ENCODE measurements around the gene PEG3. TPM values are rescaled to one million over a fixed set of nuclear protein-coding genes. Genes with fewer than 3 reads are reported as not detected.

Gene PEG3
- total and polyA plus RNA-seq, 2 experiments from 2014 or later: not detected

DNA sequence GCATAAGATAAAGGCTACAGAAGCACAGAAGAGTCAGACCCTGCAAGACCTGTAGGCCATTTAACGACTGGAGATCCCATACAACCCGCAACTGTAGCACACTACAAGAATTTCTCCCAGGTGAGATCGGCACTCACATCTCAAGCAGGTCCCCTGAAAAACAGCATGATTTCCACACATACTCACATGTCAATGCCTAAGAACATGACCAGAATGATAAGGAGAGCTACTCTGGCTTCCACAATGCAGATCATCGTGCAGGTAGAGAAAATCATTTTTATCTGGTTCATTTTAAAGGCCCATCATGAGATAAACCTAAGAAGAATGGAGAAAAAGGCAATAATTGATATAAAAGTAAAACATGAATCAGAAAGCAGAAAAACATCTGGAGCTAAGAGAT, 17.5 kb upstream of the PEG3 start:
- ATAC-seq (no peak), DNase-seq (ENCODE audit: low spot score) (no peak)
- H3K4me1 ChIP-seq (ENCODE audit: insufficient read depth): no peaks in the 10 kb centered on the region
- Mint-ChIP-seq H3K36me3 (ENCODE audit: low read depth) (peaks cover 31% of the 10 kb centered on the region), H3K27ac (no peak overlapping the region), H3K4me1 (no peaks in the 10 kb centered on the region), H3K27me3 (ENCODE audit: insufficient read depth, low read depth, poor library complexity) (no peaks in the 10 kb centered on the region), H3K4me3 (no peak overlapping the region), H3K9me3 (peaks cover 95% of the 10 kb centered on the region)
- H3K4me2 ChIP-seq: no peak overlapping the region
- H2AFZ ChIP-seq: no peak overlapping the region
- H3K79me2 ChIP-seq (replicated peaks; ENCODE audit: insufficient read depth): no peaks in the 10 kb centered on the region
- H3K4me3 ChIP-seq: no peak overlapping the region
- H3K36me3 ChIP-seq (ENCODE audit: insufficient read depth): peaks cover 9% of the 10 kb centered on the region; the same call in 1 of the 2 replicates
- TF ChIP-seq POLR2AphosphoS5 (IDR thresholded peaks at IDR 0.05; ENCODE audit: low read depth) (no peak), ZNF462 (CRISPR knock-in tag; IDR thresholded peaks at IDR 0.05) (no peak), EZH2phosphoT487 (IDR thresholded peaks at IDR 0.05; ENCODE audit: unreplicated experiment) (no peak), ZNF114 (CRISPR knock-in tag; IDR thresholded peaks at IDR 0.05) (no peak), ZNF331 (CRISPR knock-in tag; IDR thresholded peaks at IDR 0.05; ENCODE audit: low read depth) (no peak), JUNB (IDR thresholded peaks at IDR 0.05; ENCODE audit: unreplicated experiment) (no peak), STAT1 (IDR thresholded peaks at IDR 0.05; ENCODE audit: unreplicated experiment) (no peak), EZH2 (IDR thresholded peaks at IDR 0.05; ENCODE audit: low read depth, unreplicated experiment) (no peak), ETS1 (IDR thresholded peaks at IDR 0.05) (no peak)
- TF ChIP-seq, protein P1, sequence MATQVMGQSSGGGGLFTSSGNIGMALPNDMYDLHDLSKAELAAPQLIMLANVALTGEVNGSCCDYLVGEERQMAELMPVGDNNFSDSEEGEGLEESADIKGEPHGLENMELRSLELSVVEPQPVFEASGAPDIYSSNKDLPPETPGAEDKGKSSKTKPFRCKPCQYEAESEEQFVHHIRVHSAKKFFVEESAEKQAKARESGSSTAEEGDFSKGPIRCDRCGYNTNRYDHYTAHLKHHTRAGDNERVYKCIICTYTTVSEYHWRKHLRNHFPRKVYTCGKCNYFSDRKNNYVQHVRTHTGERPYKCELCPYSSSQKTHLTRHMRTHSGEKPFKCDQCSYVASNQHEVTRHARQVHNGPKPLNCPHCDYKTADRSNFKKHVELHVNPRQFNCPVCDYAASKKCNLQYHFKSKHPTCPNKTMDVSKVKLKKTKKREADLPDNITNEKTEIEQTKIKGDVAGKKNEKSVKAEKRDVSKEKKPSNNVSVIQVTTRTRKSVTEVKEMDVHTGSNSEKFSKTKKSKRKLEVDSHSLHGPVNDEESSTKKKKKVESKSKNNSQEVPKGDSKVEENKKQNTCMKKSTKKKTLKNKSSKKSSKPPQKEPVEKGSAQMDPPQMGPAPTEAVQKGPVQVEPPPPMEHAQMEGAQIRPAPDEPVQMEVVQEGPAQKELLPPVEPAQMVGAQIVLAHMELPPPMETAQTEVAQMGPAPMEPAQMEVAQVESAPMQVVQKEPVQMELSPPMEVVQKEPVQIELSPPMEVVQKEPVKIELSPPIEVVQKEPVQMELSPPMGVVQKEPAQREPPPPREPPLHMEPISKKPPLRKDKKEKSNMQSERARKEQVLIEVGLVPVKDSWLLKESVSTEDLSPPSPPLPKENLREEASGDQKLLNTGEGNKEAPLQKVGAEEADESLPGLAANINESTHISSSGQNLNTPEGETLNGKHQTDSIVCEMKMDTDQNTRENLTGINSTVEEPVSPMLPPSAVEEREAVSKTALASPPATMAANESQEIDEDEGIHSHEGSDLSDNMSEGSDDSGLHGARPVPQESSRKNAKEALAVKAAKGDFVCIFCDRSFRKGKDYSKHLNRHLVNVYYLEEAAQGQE (IDR thresholded peaks at IDR 0.05; ENCODE audit: unreplicated experiment): no peak
- no peaks in the 10 kb centered on the region for H3F3A ChIP-seq (replicated peaks; ENCODE audit: low read depth)
- no peaks in the 10 kb centered on the region for H4K20me1 ChIP-seq (replicated peaks; ENCODE audit: insufficient read depth)
- no peaks in the 10 kb centered on the region for H3K9me2 ChIP-seq (ENCODE audit: insufficient read depth)
- no peak overlapping the region for H3K27ac ChIP-seq (ENCODE audit: low read depth)
- H3K27me3 ChIP-seq (ENCODE audit: insufficient read depth): no peaks in the 10 kb centered on the region
